NCI-H82 treated with DMSO at 0.1 percent for 48 hours (cell line): ENCODE data around the gene ELAVL1.

Source experiments
- DNase-seq: peaks from one replicate; lab custom pipeline; 2025; ENCODE audit not compliant: unreplicated experiment; lab: John Stamatoyannopoulos, UW

Gene ELAVL1

DNA sequence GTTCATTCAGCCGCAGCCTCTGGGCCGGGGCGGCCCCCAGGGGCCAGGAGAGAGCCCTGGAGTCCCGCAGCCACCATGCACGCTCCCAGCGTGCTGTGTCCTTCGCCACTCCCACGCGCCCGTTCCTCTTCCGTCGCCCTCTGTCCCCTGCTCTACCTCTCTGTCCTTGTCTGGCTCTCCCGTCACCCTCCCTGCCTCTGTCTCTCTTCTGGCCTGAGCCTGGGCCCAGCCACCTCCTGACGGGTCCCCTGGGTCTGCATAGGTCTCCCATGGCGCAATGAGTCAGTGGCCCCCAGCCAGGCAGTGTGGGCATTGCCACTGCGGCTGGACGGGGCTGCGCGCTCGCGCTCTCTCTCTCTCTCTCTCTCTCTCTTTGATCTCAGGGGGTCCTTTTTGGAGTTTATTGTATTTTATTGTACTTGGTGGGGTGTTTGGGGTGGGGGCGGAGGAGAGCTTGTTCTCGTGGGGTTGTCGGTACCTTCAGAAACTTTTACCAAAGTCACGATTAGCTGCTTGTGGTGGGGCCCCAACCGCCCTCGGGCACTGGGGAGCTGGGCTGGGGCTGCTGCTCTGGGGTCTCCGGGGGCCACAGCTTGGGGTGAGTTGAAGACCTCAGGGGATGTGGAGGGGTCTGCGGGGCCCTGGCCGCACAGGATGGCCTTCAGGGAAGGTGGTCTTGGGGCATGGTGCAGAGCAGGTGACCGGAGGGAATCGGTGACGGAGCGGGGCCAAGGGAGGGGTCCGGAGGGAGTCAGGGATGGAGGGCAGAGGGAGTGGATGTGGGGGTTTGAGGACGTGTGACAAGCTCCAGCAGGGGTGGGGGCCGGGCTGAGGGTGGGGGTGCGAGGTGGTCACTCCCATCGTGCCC, 92.5 kb downstream of the ELAVL1 start:
- no peak for DNase-seq

GRCh38 chr19:7912144-7912696, 93.2 kb downstream of the ELAVL1 start:
- DNase-seq, result no peak

DNA sequence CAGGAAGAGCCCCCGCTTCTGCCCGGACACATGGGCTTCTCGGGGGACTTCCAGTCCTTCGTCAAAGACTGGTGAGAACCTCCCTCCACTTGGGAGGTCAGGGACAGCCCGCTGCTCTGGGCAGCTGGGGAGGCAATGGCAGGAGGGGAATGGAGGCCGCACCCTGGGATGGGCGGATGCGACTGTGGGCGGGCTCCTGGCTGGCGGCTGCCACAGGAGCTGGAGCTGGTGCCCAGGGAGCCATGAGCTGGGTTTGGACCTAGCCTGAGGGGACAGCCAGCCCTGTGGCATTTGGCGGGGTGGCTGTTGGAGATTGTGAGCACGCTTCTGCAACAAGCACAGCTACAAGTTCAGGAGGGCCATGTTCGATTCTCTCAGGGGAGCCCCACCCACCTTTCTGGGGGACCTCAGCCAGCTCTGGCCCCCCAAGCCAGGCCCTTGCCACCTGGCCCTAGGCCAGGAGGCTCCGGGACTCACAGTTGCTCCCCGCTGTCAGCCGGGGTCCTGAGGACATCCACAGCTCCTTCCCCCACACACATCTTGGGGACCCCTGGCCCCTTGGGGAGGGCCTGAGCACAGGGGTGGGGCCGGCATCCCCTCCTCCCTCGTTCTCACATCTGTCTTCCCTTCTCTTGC, 93.8 kb downstream of the ELAVL1 start:
- no peak for DNase-seq

DNA sequence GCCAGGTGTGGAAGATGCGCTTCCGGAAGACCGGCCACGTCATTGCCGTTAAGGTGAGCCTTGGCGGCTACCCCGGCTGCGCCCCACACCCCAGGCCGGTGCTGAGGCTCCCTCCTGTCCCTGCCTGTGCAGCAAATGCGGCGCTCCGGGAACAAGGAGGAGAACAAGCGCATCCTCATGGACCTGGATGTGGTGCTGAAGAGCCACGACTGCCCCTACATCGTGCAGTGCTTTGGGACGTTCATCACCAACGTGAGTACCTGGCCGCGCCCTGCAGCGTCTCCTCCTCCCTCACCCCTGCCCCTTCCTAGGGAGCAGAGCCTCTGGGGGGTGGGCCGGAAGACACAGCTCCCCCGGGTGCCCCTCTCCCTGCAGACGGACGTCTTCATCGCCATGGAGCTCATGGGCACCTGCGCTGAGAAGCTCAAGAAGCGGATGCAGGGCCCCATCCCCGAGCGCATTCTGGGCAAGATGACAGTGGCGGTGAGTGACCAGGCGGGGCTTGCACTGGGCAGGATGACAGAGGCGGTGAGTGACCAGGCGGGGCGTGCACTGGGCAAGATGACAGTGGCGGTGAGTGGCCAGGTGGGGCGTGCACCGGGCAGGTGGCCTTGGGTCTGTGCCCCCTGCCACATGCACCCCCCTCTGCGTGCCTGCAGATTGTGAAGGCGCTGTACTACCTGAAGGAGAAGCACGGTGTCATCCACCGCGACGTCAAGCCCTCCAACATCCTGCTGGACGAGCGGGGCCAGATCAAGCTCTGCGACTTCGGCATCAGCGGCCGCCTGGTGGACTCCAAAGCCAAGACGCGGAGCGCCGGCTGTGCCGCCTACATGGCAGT, 94.9 kb downstream of the ELAVL1 start:
- no peak for DNase-seq

GRCh38 chr19:7909471-7910067, 95.9 kb downstream of the ELAVL1 start:
- no peak for DNase-seq

GRCh38 chr19:7908742-7909461, 96.5 kb downstream of the ELAVL1 start:
- no peak for DNase-seq
